ENCODE measurements around the gene MOK. TPM values are rescaled to one million over a fixed set of nuclear protein-coding genes. Genes with fewer than 3 reads are reported as not detected.

MOK gene
- total RNA-seq, 6 experiments from 2014 or later, result 2.7 to 4.7 (median 3.8) TPM

DNA sequence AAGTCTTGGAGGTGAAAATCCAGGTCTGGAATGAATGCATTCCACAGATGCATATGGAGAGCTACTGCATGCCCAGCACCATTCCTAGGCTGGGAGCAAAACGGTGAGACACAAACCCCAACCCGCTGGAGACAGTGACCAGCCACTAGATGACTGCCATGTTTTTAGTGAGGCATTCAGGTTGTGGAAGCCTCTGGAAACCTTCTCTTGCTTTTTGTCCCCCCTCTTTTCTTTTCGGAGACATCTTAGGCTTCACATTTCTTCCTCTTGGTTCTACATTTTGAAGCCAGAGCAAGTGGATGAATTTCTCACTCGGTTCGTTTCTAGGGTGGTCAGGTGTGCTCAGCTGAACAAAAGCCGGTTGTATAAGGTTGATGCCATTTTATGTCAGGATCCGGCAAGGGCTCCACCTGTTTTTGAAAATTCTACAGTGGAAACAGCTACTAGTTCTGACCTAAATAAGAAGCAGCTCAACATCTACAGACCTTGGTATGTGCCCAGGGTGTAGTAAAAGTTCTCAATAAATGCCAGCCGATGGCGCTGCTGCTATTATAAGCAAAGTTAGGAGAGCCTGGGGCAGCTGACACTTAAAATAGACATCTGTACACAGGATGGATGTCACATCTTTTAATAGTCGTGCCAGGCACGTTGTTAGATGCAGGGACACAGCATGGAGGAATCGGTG lies 12.7 kb upstream of the MOK start:
- 60% methylated on average over 12 of the region's 12 CpGs for WGBS (ENCODE audit: insufficient coverage, low coverage, low lambda C conversion rate, missing lambda C conversion rate)
- H3K9me3 ChIP-seq, result no peaks in the 10 kb centered on the region
- peak overlapping the region; percentile 34 to 59 (median 40) for H3K4me3 ChIP-seq
- no peak for ATAC-seq
- no peak for DNase-seq
- intact Hi-C loops (cut with DNase I), result no loop called here
- H3K27ac ChIP-seq, result peak overlapping the region in 1 of 3 donors; percentile 56
- H3K27me3 ChIP-seq, result no peaks in the 10 kb centered on the region
- TF ChIP-seq POLR2A (IDR thresholded peaks at IDR 0.05), result no peak
- TF ChIP-seq, protein P1, sequence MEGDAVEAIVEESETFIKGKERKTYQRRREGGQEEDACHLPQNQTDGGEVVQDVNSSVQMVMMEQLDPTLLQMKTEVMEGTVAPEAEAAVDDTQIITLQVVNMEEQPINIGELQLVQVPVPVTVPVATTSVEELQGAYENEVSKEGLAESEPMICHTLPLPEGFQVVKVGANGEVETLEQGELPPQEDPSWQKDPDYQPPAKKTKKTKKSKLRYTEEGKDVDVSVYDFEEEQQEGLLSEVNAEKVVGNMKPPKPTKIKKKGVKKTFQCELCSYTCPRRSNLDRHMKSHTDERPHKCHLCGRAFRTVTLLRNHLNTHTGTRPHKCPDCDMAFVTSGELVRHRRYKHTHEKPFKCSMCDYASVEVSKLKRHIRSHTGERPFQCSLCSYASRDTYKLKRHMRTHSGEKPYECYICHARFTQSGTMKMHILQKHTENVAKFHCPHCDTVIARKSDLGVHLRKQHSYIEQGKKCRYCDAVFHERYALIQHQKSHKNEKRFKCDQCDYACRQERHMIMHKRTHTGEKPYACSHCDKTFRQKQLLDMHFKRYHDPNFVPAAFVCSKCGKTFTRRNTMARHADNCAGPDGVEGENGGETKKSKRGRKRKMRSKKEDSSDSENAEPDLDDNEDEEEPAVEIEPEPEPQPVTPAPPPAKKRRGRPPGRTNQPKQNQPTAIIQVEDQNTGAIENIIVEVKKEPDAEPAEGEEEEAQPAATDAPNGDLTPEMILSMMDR (IDR thresholded peaks at IDR 0.05), result no peak
- H3K36me3 ChIP-seq, result no peaks in the 10 kb centered on the region
- H3K4me1 ChIP-seq, result peaks cover 0 to 33% (median 9%) of the 10 kb centered on the region in 4 donors

DNA sequence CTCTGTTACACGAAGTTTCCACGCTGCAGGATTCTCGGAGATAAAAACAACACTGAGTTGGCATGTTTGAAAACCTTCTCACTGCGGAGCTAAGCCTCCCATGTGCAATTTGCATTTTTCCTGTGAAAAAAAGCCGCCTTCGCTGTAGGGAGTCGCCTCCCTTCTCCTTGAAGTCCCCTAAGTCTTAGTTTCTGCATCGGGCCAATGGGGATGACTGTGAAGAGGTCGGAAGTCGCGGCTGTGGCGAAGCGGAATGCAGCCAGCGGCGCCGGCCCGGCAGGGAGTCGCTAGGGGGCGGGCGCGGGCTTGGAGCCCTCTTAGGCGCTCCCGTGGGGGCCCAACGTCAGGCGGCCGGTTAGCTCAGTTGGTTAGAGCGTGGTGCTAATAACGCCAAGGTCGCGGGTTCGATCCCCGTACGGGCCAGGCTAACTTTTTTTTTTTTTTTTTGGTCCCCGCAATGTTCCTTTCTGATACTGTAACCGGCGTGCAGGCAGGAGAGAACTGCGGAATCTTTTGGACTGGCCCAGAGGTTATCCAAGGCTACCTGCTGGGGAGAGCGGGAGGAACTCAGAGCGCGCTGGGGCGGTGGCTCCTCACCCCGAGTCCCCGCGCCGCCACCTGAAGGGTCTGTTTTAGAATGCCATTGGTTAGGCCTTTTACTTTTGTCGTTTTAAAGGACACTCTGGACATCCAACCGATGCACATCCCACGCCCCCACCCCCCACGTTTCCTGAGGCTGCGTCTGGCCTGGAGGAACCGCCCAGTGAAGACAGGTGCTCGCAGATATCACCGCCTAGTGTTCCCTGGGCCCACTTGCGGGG lies 12.0 kb upstream of the MOK start:
- WGBS (ENCODE audit: insufficient coverage, low coverage, low lambda C conversion rate, missing lambda C conversion rate), result 1% methylated on average over 35 of the region's 54 CpGs
- Histone ChIP-seq H3K27me3 (no peaks in the 10 kb centered on the region), H3K36me3 (no peaks in the 10 kb centered on the region), H3K4me1 (peaks cover 0 to 33% (median 9%) of the 10 kb centered on the region in 4 donors), H3K9me3 (no peaks in the 10 kb centered on the region), H3K4me3 (peak overlapping the region; percentile 34 to 59 (median 40)), H3K27ac (peak overlapping the region; percentile 29 to 56 (median 35))
- ATAC-seq (peak; percentile 80 to 85 (median 84)), DNase-seq (peak; percentile 93 to 94 (median 94))
- no peak for TF ChIP-seq POLR2A (IDR thresholded peaks at IDR 0.05)
- TF ChIP-seq, protein P1 (IDR thresholded peaks at IDR 0.05), result peak; percentile 71 to 83 (median 82)
- intact Hi-C loops (cut with DNase I), result no loop called here

DNA sequence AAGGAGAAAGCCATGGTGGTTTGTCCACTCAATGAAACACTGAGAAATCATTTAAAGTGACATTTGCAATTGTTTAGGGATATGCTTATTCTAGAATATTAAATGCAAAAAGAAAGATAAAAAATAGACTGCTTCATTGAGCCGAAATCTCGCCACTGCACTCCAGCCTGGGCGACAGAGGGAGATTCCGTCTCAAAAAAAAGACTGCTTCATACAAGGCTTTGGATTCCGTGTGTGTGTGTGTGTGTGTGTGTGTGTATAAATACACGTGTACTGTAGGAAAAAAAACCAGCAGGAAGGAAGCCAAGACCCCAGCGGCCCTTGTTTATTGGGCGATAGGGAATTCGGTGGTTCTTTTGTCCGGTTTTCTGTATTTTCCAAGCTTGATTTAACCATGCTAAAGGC lies 11.4 kb upstream of the MOK start:
- H3K9me3 ChIP-seq, result no peaks in the 10 kb centered on the region
- intact Hi-C loops (cut with DNase I), result no loop called here
- no peaks in the 10 kb centered on the region for H3K27me3 ChIP-seq
- peak overlapping the region; percentile 20 to 59 (median 40) for H3K4me3 ChIP-seq
- 6% methylated on average over 6 of the region's 10 CpGs for WGBS (ENCODE audit: insufficient coverage, low coverage, low lambda C conversion rate, missing lambda C conversion rate)
- DNase-seq, result peak in 1 of 3 donors; percentile 62
- H3K27ac ChIP-seq, result peak overlapping the region in 2 of 3 donors; percentile 5 to 45
- TF ChIP-seq, protein P1 (IDR thresholded peaks at IDR 0.05), result no peak
- TF ChIP-seq POLR2A (IDR thresholded peaks at IDR 0.05), result no peak
- no peaks in the 10 kb centered on the region for H3K36me3 ChIP-seq
- H3K4me1 ChIP-seq, result peaks cover 0 to 30% (median 8%) of the 10 kb centered on the region in 4 donors
- peak in 1 of 4 donors; percentile 4 for ATAC-seq

DNA sequence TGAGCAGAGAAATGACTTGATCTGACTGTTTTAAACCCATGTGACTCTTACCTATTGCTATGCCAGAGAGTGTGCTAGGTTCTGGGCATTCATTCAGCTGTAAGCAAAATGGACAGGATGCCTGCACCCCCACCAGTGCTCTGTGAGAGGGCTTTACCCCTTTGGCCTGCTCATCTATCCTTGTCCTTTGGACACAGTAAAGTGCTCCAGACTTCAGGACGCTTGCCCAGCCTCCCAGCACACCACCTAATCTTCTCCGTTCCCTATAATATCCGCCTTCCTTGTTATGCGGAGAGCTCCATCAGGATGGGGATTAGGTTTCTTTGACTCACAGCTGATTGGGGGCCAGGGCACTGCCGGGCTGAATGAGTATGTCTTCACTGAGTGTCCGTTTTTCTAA lies 10.2 kb upstream of the MOK start:
- Histone ChIP-seq H3K27ac (no peak overlapping the region), H3K4me1 (peaks cover 0 to 18% (median 3%) of the 10 kb centered on the region in 4 donors), H3K36me3 (no peaks in the 10 kb centered on the region), H3K4me3 (no peak overlapping the region), H3K9me3 (no peaks in the 10 kb centered on the region), H3K27me3 (no peaks in the 10 kb centered on the region)
- DNase-seq, result no peak
- 80% methylated on average over 3 of the region's 6 CpGs for WGBS (ENCODE audit: insufficient coverage, low coverage, low lambda C conversion rate, missing lambda C conversion rate)
- TF ChIP-seq, protein P1 (IDR thresholded peaks at IDR 0.05), result no peak
- TF ChIP-seq POLR2A (IDR thresholded peaks at IDR 0.05), result no peak
- intact Hi-C loops (cut with DNase I), result no loop called here
- ATAC-seq, result no peak
